Sigmoid colon (tissue), 4 donors: ENCODE results near the gene C17orf107.

Source experiments
- POLR2A ChIP-seq, 2 donors: fragments of 450-650 bp; IDR thresholded peaks; one replicate each; pipeline ENCODE4 v1.6.1; 2016; ENCODE audit warnings: antibody characterized with exemption in 2 of 2, mild to moderate bottlenecking in 2 of 2, moderate library complexity in 2 of 2
- POLR2AphosphoS5 ChIP-seq, 4 donors: sonication (generic); formaldehyde crosslinking; IDR thresholded peaks; one replicate each; pipeline ENCODE4 v1.6.1; 2017; ENCODE audit warnings: antibody characterized with exemption in 4 of 4
- TF ChIP-seq, protein P1 (sequence below), 4 experiments: fragments of 450-650 bp in 3 of 4; fragments of 200-600 bp in 1 of 4; IDR thresholded peaks; one replicate each; pipeline ENCODE4 v1.5.1; 2016 to 2019; ENCODE audit warnings: antibody characterized with exemption in 4 of 4, mild to moderate bottlenecking in 3 of 4, moderate library complexity in 2 of 4

DNA sequence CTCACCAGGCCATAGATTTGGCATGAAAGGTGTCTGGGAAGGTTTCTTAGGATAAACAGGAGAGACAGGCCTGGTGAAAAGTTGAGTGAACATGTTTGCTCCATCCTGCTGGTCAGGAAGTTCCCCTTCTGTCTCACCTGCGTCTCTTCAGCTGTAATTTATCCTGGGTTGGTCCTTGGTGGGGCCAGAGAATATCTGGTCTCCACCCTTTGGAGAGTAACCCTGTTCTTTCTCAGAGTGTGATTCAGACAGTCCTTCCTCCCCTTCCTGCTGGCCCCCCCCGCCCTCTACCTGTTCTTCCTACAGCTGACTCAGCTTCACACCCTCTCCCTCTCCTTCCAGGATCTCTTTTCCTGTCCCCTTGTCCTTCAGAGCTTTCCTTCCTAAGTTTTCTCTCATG, 49.1 kb upstream of the C17orf107 start:
- TF ChIP-seq, protein P1, sequence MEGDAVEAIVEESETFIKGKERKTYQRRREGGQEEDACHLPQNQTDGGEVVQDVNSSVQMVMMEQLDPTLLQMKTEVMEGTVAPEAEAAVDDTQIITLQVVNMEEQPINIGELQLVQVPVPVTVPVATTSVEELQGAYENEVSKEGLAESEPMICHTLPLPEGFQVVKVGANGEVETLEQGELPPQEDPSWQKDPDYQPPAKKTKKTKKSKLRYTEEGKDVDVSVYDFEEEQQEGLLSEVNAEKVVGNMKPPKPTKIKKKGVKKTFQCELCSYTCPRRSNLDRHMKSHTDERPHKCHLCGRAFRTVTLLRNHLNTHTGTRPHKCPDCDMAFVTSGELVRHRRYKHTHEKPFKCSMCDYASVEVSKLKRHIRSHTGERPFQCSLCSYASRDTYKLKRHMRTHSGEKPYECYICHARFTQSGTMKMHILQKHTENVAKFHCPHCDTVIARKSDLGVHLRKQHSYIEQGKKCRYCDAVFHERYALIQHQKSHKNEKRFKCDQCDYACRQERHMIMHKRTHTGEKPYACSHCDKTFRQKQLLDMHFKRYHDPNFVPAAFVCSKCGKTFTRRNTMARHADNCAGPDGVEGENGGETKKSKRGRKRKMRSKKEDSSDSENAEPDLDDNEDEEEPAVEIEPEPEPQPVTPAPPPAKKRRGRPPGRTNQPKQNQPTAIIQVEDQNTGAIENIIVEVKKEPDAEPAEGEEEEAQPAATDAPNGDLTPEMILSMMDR (IDR thresholded peaks at IDR 0.05) = no peak
- no peak for TF ChIP-seq POLR2A (IDR thresholded peaks at IDR 0.05)
- no peak for TF ChIP-seq POLR2AphosphoS5 (IDR thresholded peaks at IDR 0.05)
